ENCODE data around the gene BRIP1.
"Not testable (repeated sequence)": the region's sequence is repeated elsewhere in the genome, so short reads cannot be mapped to it uniquely, and the experiment has no call there.

BRIP1 gene

DNA sequence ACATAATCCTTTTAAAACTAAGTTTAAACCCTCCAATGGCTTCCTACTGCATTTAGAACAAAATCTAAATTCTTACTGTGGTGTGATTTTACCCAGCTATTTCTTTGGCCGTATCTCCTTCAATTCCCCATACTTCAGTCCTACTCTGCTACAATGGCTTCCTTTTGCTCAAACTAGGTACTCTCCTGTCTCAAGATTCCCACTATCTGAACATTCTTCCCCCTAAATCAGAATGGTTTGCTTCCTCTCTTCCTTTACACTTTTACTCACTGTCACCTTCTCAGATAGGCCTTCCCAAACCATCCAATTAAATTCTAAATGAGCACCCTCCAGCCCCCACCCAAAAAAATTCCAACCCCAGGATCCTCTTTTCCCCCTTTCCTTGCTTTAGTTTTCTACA, 109.2 kb downstream of the BRIP1 start:
- DNase-seq, result no peak

DNA sequence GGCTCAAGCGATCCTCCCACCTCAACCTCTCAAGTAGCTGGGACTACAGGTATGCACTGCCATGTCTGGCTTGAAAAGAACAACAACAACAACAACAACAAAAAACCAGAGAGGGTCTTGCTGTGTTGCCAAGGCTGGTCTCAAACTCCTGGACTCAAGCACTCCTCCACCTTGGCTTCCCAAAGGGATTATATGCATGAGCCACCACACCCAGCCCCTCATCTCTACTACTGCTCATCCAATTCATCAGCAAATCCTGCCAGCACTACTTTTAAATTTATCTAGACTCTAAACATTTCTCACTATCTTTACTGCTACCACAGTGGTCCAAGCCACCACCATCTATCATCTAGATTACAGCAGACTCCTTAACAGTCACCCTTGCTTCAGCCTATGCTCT, 109.6 kb downstream of the BRIP1 start:
- no peak for DNase-seq

DNA sequence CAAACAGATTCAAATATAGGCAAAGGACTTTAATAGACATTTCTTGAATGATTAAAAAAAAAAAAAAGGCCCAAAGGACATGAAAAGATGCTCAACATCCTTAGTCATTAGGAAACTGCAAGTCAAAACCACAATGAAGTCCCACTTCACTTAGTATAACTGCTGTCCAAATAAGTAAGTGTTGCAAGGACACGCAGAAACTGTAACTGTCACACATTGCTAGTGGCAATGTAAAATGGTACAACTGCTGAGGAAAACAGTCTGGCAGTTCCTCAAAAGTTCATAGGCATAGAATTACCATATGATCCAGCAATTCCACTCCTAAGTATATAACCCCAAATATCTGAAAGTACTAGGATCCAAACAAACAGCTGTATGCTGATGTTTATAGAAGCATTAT, 112.7 kb downstream of the BRIP1 start:
- DNase-seq, result no peak

DNA sequence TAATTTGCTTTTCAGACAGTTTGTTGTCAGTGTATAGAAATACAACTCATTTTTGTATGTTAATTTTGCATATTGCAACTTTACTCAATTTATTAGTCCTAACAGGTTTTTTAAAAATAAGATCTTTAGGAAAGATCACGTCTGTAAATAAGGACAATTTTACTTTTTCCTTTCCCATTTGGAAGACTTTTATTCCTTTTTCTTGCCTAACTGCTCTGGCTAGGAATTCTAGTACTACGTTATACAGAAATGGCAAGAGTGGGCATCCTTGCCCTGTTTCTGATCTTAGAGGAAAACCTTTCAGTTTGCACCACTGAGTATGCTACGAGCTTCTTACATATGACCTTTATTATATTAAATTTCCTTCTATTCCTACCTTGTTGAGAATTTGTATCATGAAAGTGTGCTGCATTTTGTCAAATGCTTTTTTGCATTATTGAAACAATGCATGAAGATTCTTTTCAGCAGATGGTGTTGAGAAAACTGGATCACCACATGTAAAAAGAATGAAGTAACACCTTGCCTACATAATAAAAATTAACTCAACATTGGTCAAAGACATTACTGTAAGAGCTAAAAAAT, 113.4 kb downstream of the BRIP1 start:
- DNase-seq, result no peak

DNA sequence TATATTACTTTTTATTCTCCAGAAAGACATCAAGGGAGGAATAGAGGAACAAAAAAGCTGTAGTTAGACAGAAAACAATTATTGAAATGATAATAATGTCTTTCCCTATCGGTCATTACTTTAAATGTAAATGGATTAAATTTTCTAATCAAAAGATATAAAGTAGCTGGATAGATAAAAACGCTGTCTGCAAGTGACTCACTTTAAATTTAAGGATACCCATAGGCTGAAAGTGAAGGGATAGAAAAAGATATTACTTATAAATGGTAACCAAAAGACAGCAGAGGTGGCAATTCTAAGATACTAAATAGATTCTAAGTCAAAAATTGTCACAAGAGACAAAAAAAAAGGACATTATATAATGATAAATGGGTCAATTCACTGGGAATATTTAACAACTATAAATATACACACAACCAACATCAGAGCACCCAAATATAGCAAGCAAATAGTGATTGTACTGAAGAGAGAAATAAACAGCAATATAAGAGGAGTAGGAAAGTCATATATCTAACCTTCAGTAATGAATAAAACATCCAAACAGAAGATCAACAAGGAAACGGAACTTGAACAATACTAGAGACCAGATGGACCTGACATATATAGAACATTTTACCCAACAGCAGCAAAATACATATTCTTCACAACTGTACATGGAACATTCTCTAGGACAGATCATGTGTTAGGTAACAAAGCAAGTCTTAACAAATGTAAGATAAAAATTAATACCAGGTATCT, 116.9 kb downstream of the BRIP1 start:
- no peak for DNase-seq

DNA sequence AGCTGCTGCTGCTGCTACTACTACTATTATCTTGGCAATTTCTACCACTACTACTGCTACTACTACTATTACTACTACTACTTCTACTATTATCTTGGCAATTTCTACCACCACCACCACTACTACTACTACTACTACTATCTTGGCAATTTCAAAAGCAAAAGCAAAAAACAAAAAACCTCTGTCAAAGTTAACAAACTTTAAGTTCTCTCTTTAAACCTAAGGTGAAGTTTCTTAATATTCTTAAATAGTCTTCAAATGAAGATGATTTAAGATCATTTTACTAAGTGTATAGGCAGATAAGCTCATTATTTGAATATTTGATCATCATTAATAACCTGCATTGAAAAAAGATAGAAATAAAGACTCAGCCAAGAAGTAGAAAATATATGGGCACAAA, 118.5 kb downstream of the BRIP1 start:
- DNase-seq, result no peak

DNA sequence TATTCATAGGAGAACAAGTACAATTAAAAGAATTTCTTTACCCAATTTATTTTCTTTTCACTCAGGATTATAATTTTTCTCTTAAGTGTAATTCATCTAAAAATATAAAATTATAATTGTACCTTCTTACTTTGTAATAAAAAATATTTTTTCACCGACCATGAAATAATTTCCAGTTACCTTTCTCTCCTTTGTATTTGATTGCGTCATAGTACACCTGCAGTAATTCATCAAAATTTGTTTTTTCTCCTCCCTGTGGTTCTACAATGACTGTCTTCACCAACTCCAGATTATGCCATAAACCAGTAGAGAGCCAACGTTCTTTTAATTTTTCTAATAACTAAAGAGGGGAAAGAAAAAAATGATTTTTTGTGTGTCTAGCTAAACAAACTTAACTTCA, 119.1 kb downstream of the BRIP1 start:
- no peak for DNase-seq

DNA sequence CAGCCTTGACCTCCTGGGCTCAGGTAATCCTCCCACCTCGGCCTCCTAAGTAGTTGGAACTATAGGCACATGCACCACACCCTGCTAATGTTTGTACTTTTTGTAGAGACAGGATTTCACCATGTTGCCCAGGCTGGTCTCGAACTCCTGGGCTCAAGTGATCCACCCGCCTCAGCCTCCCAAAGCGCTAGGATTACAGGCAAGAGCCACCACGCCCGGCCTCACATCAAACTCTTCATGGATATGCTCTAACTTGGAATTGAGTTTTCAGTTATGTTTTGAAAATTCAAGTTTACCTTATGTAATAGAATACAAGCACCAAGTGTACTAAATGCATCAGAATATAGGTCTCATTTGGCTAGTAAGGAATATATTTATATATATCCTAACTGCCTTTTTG, 119.6 kb downstream of the BRIP1 start:
- no peak for DNase-seq

DNA sequence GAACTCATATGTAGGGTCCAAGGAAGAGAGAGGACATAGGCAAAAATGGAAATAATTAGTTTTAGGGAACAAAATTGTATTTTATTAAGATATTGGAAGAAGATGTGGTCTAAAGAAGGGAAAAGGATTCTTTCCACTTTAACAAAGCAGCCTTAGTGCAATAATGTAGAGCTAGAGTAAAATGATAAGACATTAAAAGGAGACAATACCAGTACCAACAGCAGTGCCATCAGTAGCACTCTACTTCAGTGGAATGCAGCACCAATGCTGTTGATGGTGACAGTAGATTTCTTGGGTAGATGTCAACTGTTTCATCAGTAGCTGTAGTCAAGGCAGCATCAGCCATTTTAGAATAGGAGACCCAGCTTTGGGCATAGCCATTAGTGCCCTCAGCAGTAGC, 124.3 kb downstream of the BRIP1 start:
- no peak for DNase-seq

DNA sequence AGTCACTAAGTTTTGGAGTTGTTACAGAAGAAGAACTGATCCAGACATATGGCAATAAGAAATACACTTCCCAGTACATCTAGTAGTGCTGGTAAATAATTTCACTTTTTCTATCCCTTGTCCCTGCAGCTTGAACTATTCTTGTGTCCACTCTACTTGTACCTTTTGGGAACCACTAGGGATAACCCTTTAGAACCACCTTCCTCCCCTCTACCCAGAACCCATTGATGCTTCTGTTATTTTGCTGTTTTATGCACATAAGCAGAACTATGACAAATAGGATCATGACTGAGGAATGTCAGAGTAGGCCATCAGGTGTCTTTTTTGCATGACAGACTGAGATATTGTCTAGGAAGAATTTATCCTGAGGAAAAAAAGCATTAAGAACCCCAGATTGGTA, 125.1 kb downstream of the BRIP1 start:
- DNase-seq, result no peak

DNA sequence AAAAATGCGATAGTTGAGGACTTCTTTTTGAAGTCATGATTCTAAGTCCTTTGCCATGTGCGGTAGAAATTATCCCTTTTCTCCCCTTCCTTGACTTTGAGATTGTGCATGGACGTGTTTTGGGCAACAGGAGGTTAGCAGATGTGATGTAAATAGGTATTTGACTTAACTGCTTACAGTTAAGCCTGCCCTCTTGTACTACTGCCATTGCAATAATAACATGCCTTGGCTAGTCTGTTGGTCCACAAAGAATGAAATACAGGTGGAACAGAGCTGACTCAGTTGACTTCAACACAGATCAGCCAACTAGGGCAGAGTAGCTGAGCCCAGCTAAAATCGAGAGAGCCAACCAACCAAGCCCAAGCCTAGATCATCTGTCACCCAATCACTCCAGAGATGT, 125.5 kb downstream of the BRIP1 start:
- DNase-seq, result no peak

DNA sequence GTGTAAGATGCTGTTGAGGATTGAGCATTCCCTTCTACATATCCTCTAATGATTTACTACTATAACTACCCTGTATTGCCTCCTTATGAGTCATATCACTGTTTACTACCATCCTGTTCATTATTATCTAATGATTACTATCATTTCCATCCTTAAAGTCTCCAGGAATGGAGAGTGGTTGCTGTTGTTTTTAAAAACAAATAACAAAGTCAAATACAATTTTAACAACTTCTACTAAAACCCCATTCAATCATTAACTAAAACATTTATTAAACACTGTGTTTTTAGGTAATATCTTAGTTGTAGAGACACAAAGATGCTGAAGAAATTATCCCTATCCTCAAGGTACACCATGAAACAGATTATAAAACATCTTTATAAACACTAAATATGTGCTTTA, 126.9 kb downstream of the BRIP1 start:
- no peak for DNase-seq

DNA sequence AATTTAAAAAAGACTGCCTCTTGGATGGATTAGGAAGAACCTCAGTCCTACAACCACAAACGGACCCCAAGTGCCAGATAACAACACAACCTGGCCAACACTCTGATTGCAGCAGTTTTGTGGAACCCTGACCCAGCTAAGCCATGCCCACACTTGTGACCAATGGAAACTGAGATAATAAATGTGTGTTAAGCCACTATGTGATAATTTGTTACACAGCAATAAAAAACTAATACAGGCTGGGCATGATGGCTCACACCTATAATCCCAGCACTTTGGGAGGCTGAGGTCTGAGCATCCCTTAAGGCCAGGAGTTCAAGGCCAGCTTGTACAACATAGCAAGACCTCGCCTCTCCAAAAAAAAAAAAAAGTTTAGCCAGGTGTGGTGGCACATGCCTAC, 127.5 kb downstream of the BRIP1 start:
- DNase-seq, result no peak

DNA sequence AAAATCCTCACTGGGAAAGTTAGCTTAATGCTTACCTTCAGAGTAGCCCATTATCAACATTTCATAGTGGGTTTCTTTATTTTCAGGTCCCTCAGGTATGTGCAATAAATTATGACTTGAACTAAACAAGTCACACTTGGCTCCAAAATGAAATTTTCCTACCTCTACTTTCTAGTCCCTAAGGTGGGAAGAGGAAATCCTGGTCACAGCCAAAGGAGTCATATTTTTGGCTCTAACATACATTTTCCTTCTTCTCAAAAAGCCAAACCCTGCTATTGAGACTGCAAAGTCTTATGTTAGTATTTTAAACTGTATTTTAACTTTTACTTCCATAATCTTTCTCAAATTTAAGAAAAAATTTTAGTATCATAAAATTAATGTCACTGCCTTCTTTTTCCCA, 128.9 kb downstream of the BRIP1 start:
- DNase-seq, result no peak

DNA sequence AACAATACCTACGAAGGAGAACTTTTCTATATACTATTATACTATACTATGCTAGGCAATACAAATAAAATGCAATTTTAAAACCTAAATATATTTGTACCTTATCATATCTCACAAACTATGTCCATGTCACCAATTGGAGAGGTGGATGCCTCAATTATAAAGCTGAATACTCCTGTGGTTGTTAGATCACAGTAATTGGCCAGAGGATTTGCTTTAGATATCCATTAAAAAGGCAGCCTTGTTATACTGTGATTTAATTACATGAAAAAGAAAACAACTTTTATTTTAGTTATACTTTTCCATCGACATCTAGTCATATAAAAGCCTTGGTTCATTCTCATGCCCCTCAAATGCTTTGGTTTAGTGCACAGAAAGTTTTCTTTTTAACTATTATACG, 129.3 kb downstream of the BRIP1 start:
- DNase-seq, result no peak

DNA sequence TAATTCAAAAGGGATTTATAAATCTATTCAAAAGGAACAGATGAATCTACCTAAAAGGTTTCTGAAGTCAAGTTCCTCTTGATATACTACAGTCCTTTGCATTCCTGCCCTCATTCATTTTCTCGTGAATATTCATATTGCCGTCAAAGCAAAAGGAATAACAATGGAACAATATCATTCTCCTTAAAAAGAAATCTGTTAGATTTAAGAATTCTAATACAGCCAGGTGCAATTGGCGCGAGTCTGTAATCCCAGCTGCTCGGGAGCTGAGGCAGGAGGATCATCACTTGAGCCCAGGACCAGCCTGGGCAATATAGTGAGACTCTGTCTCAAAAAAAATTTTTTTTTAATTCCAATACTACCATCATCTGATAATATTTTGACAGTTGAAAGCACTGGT, 130.3 kb downstream of the BRIP1 start:
- no peak for DNase-seq

DNA sequence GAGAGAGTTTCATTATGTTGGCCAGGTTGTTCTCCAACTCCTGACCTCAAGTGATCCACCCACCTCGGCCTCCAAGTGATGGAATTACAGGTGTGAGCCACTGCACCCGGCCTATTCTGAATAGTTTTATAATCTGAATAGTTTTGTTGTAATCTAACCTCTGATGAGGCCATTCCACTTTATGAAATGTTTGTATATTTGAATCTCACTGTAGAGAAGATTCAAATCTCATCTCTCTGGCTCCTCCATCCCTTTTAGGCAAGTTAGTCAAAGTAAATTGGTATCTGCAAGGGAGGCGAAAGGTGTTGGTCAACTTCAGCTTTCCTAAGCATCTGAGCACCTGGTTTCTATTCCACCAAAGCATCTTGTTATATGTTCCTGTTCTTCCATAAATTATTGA, 131.2 kb downstream of the BRIP1 start:
- DNase-seq, result no peak

DNA sequence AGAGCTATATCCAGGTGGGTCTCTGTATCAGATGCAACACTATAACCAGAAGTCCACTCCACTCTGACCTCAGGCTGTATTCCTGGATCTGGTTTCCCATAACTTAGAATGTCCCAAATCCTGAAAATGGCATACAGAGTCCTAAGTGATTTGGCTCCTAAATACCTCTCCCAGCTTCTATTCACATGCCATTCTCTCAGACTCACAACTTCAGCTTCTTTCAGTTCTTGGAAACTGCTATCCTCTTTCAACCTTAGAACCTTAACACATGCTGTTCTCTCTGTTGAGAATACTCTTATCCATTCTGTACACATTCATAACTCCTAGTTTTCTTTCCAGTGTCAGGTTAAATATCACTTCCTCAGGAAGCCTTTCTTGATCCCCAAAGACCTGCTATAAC, 132.0 kb downstream of the BRIP1 start:
- DNase-seq, result no peak

DNA sequence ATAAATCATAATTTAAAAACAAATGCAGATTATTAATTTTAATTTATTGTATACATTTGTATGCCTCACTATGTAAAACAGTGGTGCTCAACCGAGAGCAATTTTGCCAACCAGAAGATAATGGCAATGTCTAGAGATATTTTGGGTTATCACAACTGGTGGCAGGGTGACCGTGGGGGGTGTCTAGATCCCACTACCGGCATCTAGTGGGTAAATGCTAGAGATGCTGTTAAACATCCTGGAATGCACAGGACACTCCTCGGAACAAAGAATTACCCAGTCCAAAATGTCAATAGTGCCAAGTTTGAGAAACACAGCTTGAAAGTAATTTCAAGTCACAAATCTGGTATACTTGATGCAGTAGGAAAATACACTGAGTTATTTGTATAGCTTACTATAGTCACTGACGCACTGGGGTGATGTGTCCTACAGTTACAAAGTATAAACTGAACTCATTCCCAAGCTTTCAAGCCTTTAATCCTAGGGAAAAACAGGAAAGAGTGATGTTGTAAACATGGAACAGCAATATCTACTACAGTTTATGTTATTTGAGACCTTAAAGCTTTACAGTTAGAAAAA, 133.5 kb downstream of the BRIP1 start:
- no peak for DNase-seq

DNA sequence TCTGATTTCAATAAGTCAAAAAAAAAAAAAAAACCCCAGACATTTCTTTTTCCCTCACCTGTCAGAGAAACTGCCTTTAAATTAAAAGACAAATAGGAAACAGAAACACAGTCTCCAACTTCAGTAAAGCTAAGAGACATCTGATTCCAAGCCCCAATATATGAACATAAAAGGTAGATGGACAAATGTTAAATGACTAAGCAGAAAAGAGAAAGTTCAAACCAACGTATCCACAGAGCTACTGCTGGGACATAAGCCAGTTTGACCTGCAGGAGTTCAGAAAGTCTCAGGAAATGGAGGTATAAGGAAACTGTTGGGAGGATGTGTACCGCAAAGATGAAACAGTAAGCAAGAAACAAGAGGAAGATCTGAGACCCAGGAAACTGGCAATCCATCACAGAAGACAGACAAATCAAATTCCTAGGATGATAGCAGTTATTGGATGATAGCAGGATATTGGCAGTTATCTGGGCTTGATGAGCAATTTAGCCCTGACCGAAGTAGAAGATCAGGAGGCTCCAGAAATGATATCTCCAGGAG, 135.0 kb downstream of the BRIP1 start:
- no peak for DNase-seq

DNA sequence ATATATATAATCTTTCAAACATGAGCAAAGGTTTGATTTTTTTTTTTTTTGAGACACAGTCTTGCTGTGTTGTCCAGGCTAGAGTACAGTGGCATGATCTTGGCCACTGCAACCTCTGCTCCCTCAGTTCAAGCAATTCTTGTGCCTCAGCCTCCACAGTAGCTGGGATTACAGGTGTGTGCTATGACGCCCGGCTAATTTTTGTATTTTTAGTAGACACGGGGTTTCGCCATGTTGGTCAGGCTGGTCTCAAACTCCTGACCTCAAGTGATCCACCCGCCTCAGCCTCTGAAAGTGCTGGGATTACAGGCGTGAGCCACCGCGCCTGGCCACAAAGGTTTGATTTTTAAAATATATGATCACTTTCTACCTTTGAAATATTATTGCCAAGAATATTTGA, 135.5 kb downstream of the BRIP1 start:
- DNase-seq, result not testable (repeated sequence)

DNA sequence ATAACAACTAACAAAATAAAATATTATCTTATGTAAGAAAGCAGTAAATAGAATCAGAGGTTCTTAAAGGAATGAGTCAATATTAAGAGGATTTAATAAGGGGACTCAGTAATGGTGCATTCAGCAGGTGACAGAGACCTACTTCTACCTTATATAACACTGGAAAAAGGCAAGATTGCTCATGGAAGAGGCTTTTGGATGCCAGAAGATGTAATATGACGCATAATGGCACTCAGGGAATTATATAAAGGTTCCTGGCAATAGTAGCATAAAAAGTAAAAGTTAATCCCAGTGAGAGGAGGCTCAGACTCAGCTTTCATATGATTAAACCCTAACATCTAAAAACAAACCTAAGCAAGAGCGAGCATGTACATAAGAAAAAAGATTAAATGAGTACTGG, 136.4 kb downstream of the BRIP1 start:
- no peak for DNase-seq

DNA sequence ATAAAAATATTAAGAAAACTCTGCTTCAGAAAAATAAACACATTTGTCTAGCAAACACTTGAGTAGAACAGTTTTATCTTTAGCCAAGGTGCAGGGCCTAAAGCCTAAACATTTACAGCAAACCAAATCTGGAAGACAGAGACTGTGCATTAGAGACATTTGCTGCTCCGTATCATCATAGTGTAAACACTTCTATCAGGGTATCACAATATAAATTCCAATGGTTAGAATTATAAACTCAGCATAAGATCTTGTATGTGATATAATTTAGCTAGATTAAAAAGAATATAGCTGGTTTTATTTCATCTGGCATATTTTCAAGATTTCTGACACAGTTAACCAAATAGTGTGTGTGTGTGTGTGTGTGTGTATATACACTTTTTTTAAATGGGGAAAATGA, 138.6 kb downstream of the BRIP1 start:
- no peak for DNase-seq

DNA sequence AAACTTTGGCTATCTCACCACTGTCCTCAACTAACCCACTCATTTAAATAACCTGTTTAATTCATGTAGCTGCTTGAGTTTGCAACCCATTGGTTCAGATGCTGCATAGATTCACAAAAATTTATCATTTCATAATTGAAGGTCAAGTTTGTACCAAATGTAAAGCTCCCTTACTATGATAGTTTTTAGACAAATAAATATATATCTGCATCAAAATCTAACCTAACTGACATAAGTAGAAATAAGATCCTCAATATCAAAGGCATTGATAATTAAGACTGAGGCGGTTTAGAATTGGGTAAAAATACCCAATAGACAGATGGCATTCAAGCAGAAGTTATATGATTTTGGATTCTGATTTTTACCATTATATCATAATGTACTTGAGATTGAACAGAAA, 139.4 kb downstream of the BRIP1 start:
- no peak for DNase-seq

DNA sequence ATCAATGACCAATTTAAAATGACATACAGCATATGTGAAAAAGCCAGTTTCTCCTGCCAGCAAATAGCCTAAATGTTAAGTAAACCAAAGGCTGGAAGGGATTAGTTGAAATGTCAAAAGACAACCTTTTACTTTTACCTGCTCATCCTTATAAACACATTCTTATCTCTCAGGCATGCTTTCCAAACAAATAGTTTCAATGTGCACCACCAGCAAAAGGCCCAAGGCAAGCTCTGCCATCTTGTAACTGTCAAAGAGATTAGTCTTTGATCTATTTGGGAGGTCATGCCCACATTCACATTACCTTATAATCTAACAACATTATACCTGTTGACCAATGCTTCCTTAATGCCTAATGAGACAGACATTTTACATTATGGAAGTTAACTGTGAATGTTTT, 140.1 kb downstream of the BRIP1 start:
- no peak for DNase-seq
